Osteoblast (primary cell): ENCODE data around the gene RTF2. TPM values are rescaled to one million over a fixed set of nuclear protein-coding genes. Genes with fewer than 3 reads are reported as not detected.

Experiments
- DNase-seq: peaks from one replicate; pipeline ENCODE4 v3.0.0; 2011; ENCODE audit warnings: low spot score, mixed read lengths; ENCODE audit not compliant: insufficient read length; ENCODE audit errors: missing footprints
- H2AFZ ChIP-seq: 2 replicates; pipeline ENCODE4 v1.6.0; 2011; ENCODE audit warnings: mild to moderate bottlenecking, low read length
- H3K27ac ChIP-seq: 2 replicates; pipeline ENCODE4 v1.5.1; 2011; ENCODE audit warnings: mild to moderate bottlenecking, low read depth, low read length, moderate library complexity
- H3K27me3 ChIP-seq: 2 replicates; pipeline ENCODE4 v1.6.0; 2012; ENCODE audit warnings: mild to moderate bottlenecking, control low read depth, inconsistent platforms, low read length, moderate library complexity; ENCODE audit not compliant: insufficient read depth
- H3K36me3 ChIP-seq: 2 replicates; pipeline ENCODE4 v1.5.1; 2011; ENCODE audit warnings: mild to moderate bottlenecking, low read length, control low read depth, moderate library complexity; ENCODE audit not compliant: insufficient read depth
- H3K4me1 ChIP-seq: 2 replicates; pipeline ENCODE4 v1.5.1; 2011; ENCODE audit warnings: mild to moderate bottlenecking, low read length, control low read depth, moderate library complexity; ENCODE audit not compliant: insufficient read depth
- H3K4me2 ChIP-seq: 2 replicates; pipeline ENCODE4 v1.6.0; 2011; ENCODE audit warnings: mild to moderate bottlenecking, low read length; ENCODE audit not compliant: insufficient read depth
- H3K4me3 ChIP-seq: fragments of 200-600 bp; sonication (generic); 3 replicates; pipeline ENCODE4 v1.5.1; 2012; ENCODE audit warnings: mild to moderate bottlenecking, low read length, inconsistent platforms; ENCODE audit not compliant: insufficient read depth
- H3K79me2 ChIP-seq: 2 replicates; pipeline ENCODE4 v1.6.0; 2012; ENCODE audit warnings: mild to moderate bottlenecking, low read length, control low read depth, inconsistent platforms; ENCODE audit not compliant: insufficient read depth
- H3K9me3 ChIP-seq: 2 replicates; pipeline ENCODE4 v1.5.1; 2011; ENCODE audit warnings: low read depth, low read length, control low read depth
- H4K20me1 ChIP-seq: 2 replicates; pipeline ENCODE4 v1.6.0; 2012; ENCODE audit warnings: mild to moderate bottlenecking, low read length, control low read depth; ENCODE audit not compliant: insufficient read depth
- CTCF ChIP-seq: IDR thresholded peaks from 2 replicates; pipeline ENCODE4 v1.5.1; 2011; ENCODE audit warnings: mild to moderate bottlenecking, low read depth, low read length, moderate library complexity; ENCODE audit errors: extremely low read depth
- total RNA-seq: library from RNA; depleted of rRNA; stranded (reverse); fragments of >200 nt; gene quantifications from 2 replicates; pipeline ENCODE4 v1.2.3, GENCODE V29; 2012

Gene RTF2
- total RNA-seq, 1 donor = 69.1 TPM

- H3K4me2 ChIP-seq = peak overlapping the region; percentile 60
- no peaks in the 10 kb centered on the region for H3K9me3 ChIP-seq
- H3K36me3 ChIP-seq = no peaks in the 10 kb centered on the region
- H3K27ac ChIP-seq = peak overlapping the region; percentile 81
- no peak for DNase-seq
- H3K27me3 ChIP-seq = no peaks in the 10 kb centered on the region
- no peak overlapping the region for H3K4me3 ChIP-seq
- H3K79me2 ChIP-seq = no peaks in the 10 kb centered on the region
- no peak for TF ChIP-seq CTCF
- peaks cover 45% of the 10 kb centered on the region for H3K4me1 ChIP-seq
- peak overlapping the region; percentile 33 for H2AFZ ChIP-seq
- no peaks in the 10 kb centered on the region for H4K20me1 ChIP-seq
These were observed 46.2 kb upstream of the RTF2 start for GRCh38 chr20:56422076-56422823.

GRCh38 chr20:56422824-56423189 lies 45.6 kb upstream of the RTF2 start:
- Histone ChIP-seq H3K4me1 (peaks cover 41% of the 10 kb centered on the region), H3K79me2 (no peaks in the 10 kb centered on the region), H2AFZ (peak overlapping the region; percentile 33), H3K27ac (peak overlapping the region; percentile 81), H4K20me1 (no peaks in the 10 kb centered on the region), H3K9me3 (no peaks in the 10 kb centered on the region), H3K4me2 (peak overlapping the region; percentile 60), H3K27me3 (no peaks in the 10 kb centered on the region), H3K4me3 (peak overlapping the region; percentile 4), H3K36me3 (no peaks in the 10 kb centered on the region)
- DNase-seq = no peak
- TF ChIP-seq CTCF = no peak

GRCh38 chr20:56423211-56423610 lies 45.2 kb upstream of the RTF2 start:
- H4K20me1 ChIP-seq = no peaks in the 10 kb centered on the region
- no peaks in the 10 kb centered on the region for H3K79me2 ChIP-seq
- no peaks in the 10 kb centered on the region for H3K27me3 ChIP-seq
- DNase-seq = no peak
- H3K27ac ChIP-seq = peak overlapping the region; percentile 81
- H3K4me1 ChIP-seq = peaks cover 37% of the 10 kb centered on the region
- no peak for TF ChIP-seq CTCF
- H3K4me2 ChIP-seq = peak overlapping the region; percentile 60
- peak overlapping the region; percentile 33 for H2AFZ ChIP-seq
- H3K9me3 ChIP-seq = no peaks in the 10 kb centered on the region
- no peaks in the 10 kb centered on the region for H3K36me3 ChIP-seq
- no peak overlapping the region for H3K4me3 ChIP-seq

- Histone ChIP-seq H3K36me3 (no peaks in the 10 kb centered on the region), H3K4me1 (peaks cover 37% of the 10 kb centered on the region), H3K4me3 (no peak overlapping the region), H3K79me2 (no peaks in the 10 kb centered on the region), H3K27me3 (no peaks in the 10 kb centered on the region), H3K9me3 (no peaks in the 10 kb centered on the region), H2AFZ (no peak overlapping the region), H3K4me2 (no peak overlapping the region), H4K20me1 (no peaks in the 10 kb centered on the region), H3K27ac (no peak overlapping the region)
- TF ChIP-seq CTCF = no peak
- no peak for DNase-seq
These were observed 44.5 kb upstream of the RTF2 start for GRCh38 chr20:56423886-56424285.
